GM21825 (cell line): ENCODE results near the gene LYPD8.

ENCODE experiments used
- ATAC-seq: cut with Tn5 transposase; IDR thresholded peaks from one replicate; pipeline ENCODE4 v1.9.1; 2021; ENCODE audit warnings: mild to moderate bottlenecking, moderate library complexity; ENCODE audit not compliant: unreplicated experiment

The LYPD8 gene

DNA sequence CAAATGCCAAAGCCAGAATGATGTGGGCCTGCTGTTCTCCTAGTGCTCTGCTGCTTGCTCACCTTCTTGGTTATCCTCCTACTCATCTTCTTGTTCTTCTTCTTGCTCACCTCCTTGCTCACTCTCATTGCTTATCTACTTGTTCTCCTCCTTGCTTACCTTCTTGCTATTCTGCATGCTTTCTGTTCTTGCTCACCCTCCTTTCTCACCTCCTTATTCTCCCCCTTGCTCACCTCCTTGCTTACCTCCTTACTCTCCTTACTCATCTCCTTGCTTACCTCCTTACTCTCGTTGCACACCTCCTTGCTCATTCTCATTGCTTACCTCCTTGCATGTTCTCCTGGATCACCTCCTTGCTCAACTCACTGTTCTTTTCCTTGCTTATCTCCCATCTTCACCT, 52.8 kb downstream of the LYPD8 start, which contains the start of gene OR14I1:
Gene OR14I1, minus strand, starts transcription at position 53 of the 400 bp plus-strand sequence.
- ATAC-seq: no peak

DNA sequence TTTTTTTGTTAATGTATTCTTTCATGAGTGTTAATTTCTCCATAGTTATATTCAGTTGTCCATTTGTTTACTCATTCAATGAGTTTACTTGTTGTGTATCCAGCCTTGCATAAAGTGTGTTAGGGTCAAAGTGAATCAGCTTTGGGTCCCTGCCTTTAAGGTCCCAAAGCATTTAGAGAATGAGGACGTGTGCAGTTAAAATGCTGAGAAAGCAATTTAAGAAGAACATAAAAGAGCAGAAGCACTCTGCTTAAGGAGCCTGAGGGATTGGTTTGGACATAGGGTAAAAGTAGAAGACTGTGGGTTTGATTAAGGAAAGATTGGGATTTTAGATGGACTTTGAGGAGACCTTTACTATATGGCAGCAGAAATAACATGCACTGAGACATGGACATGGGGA, 56.5 kb downstream of the LYPD8 start:
- ATAC-seq: no peak

GRCh38 chr1:248697907-248698306, 57.7 kb downstream of the LYPD8 start:
- ATAC-seq: no peak

GRCh38 chr1:248696774-248697173, 58.8 kb downstream of the LYPD8 start:
- no peak for ATAC-seq

- no peak for ATAC-seq
Measured at GRCh38 chr1:248696261-248696660, 59.3 kb downstream of the LYPD8 start.

- no peak for ATAC-seq
Measured at GRCh38 chr1:248695451-248696132, 60.0 kb downstream of the LYPD8 start.

- ATAC-seq: no peak
Measured at GRCh38 chr1:248691567-248692155, 63.9 kb downstream of the LYPD8 start.
